Natural killer cell (primary cell): ENCODE measurements around the gene MAP2K1. TPM values are rescaled to one million over a fixed set of nuclear protein-coding genes. Genes with fewer than 3 reads are reported as not detected.
A peak's percentile ranks its signal among the peaks of the same experiment; 100 is the strongest.
"Not testable (repeated sequence)": the region's sequence is repeated elsewhere in the genome, so short reads cannot be mapped to it uniquely, and the experiment has no call there.

Experiments
- ATAC-seq, 3 donors: fragments of 150-1000 bp in 2 of 3; fragments of 200-7000 bp in 1 of 3; cut with Tn5 transposase; 1 replicate in 1 of 3; 2 replicates in 2 of 3; pipeline ENCODE4 v1.10.0; 2021; ENCODE audit warnings: mild to moderate bottlenecking in 2 of 3, moderate library complexity in 2 of 3
- DNase-seq, 2 donors: peaks; one replicate each; pipeline versions ENCODE4 v3.0.0 to v3.0.0-alpha.2; 2013 to 2021; ENCODE audit warnings: mixed read lengths in 1 of 2
- H3K27ac ChIP-seq: one replicate; pipeline ENCODE4 v1.5.1; 2013; ENCODE audit warnings: mild to moderate bottlenecking, low read length
- H3K27me3 ChIP-seq: one replicate; pipeline ENCODE4 v1.6.1; 2013; ENCODE audit warnings: low read length; ENCODE audit not compliant: control insufficient read depth, insufficient read depth
- H3K36me3 ChIP-seq: one replicate; pipeline ENCODE4 v1.6.1; 2013; ENCODE audit warnings: low read length; ENCODE audit not compliant: control insufficient read depth, insufficient read depth
- H3K4me1 ChIP-seq: one replicate; pipeline ENCODE4 v1.6.1; 2013; ENCODE audit warnings: low read length; ENCODE audit not compliant: control insufficient read depth, insufficient read depth
- H3K4me3 ChIP-seq: one replicate; pipeline ENCODE4 v1.5.1; 2013; ENCODE audit warnings: low read length
- H3K9me3 ChIP-seq: one replicate; pipeline ENCODE4 v1.6.1; 2013; ENCODE audit warnings: low read length; ENCODE audit not compliant: control insufficient read depth, insufficient read depth
- H3K27ac Mint-ChIP-seq, 2 donors: one replicate each; pipeline ENCODE4 v1.8.0; 2022; ENCODE audit warnings: mild to moderate bottlenecking in 2 of 2, mixed read lengths in 2 of 2, moderate library complexity in 1 of 2
- H3K27me3 Mint-ChIP-seq, 2 donors: one replicate each; pipeline ENCODE4 v1.8.0; 2022; ENCODE audit warnings: low read depth in 2 of 2, mixed read lengths in 2 of 2
- H3K36me3 Mint-ChIP-seq: one replicate; pipeline ENCODE4 v1.8.0; 2022; ENCODE audit warnings: mixed read lengths
- H3K4me1 Mint-ChIP-seq, 2 donors: one replicate each; pipeline ENCODE4 v1.8.0; 2022; ENCODE audit warnings: mixed read lengths in 2 of 2
- H3K4me3 Mint-ChIP-seq: one replicate; pipeline ENCODE4 v1.8.0; 2022; ENCODE audit warnings: mild to moderate bottlenecking, moderate library complexity, mixed read lengths
- H3K9me3 Mint-ChIP-seq, 2 donors: one replicate each; pipeline ENCODE4 v1.8.0; 2022; ENCODE audit warnings: mixed read lengths in 2 of 2
- CTCF ChIP-seq: fragments of 200-600 bp; IDR thresholded peaks from one replicate; pipeline ENCODE4 v1.8.0; 2022; ENCODE audit warnings: antibody characterized with exemption
- WGBS: methylation state at CpG from one replicate; pipeline ENCODE4 v1.1.7; 2013; ENCODE audit warnings: missing lambda C conversion rate; ENCODE audit not compliant: insufficient coverage; 5-methylcytosine and 5-hydroxymethylcytosine counted together
- intact Hi-C: fragments of 100-400 bp; cut with micrococcal nuclease; formaldehyde crosslinking; loops from one replicate; pipeline ENCODE4 v1.14.2; 2022
- total RNA-seq, 4 donors: library from RNA; stranded (reverse); fragments of 120-200 nt in 1 of 4; gene quantifications; one replicate each; pipeline versions ENCODE4 v1.2.3 to v1.2.4, GENCODE V29; 2013 to 2022

Gene MAP2K1
- total RNA-seq, 3 donors from 2014 or later (not counting 1 experiment from before 2014, with no cell fraction given), result 45.5 to 49.2 (median 48.9) TPM

GRCh38 chr15:66378814-66379430 lies 7.8 kb upstream of the MAP2K1 start:
- no peak for TF ChIP-seq CTCF
- H3K4me3 Mint-ChIP-seq, result no peak overlapping the region
- Histone ChIP-seq H3K4me3 (no peak overlapping the region), H3K4me1 (no peaks in the 10 kb centered on the region), H3K36me3 (no peaks in the 10 kb centered on the region), H3K9me3 (peaks cover 7% of the 10 kb centered on the region), H3K27me3 (no peaks in the 10 kb centered on the region), H3K27ac (no peak overlapping the region)
- DNase-seq (no peak), ATAC-seq (no peak)
- intact Hi-C loops, result no loop called here
- no peaks in the 10 kb centered on the region for H3K36me3 Mint-ChIP-seq
- 92% methylated on average over 7 of the region's 7 CpGs for WGBS
- no peaks in the 10 kb centered on the region for H3K9me3 Mint-ChIP-seq
- no peak overlapping the region for H3K27ac Mint-ChIP-seq
- no peaks in the 10 kb centered on the region for H3K4me1 Mint-ChIP-seq
- H3K27me3 Mint-ChIP-seq, result no peaks in the 10 kb centered on the region

GRCh38 chr15:66381376-66381775 lies 5.3 kb upstream of the MAP2K1 start:
- intact Hi-C loops, H3K4me3 ChIP-seq, H3K4me3 Mint-ChIP-seq, H3K9me3 ChIP-seq, H3K4me1 Mint-ChIP-seq, ATAC-seq, H3K27ac Mint-ChIP-seq, H3K36me3 ChIP-seq, H3K36me3 Mint-ChIP-seq, DNase-seq, H3K27me3 ChIP-seq, H3K27ac ChIP-seq, H3K4me1 ChIP-seq, H3K27me3 Mint-ChIP-seq, H3K9me3 Mint-ChIP-seq: not testable (repeated sequence)
- WGBS, result 96% methylated on average over 2 of the region's 2 CpGs

- Histone ChIP-seq H3K4me3 (peak overlapping the region; percentile 84), H3K9me3 (no peaks in the 10 kb centered on the region), H3K36me3 (no peaks in the 10 kb centered on the region), H3K27me3 (no peaks in the 10 kb centered on the region), H3K27ac (peak overlapping the region; percentile 70), H3K4me1 (peaks cover 43% of the 10 kb centered on the region)
- DNase-seq (peak; percentile 76 to 79), ATAC-seq (peak; percentile 48 to 53 (median 50))
- H3K36me3 Mint-ChIP-seq, result no peaks in the 10 kb centered on the region
- H3K4me1 Mint-ChIP-seq, result peaks cover 55 to 60% of the 10 kb centered on the region in 2 donors
- intact Hi-C loops, result loop anchor here (2.0 kb wide), 2 partner anchors 85 to 117 kb away; partner anchors contain the start of genes RPL4 and ZWILCH
- WGBS, result 2% methylated on average over 62 of the region's 62 CpGs
- no peaks in the 10 kb centered on the region for H3K27me3 Mint-ChIP-seq
- no peaks in the 10 kb centered on the region for H3K9me3 Mint-ChIP-seq
- peak overlapping the region; percentile 91 for H3K4me3 Mint-ChIP-seq
- H3K27ac Mint-ChIP-seq, result peak overlapping the region; percentile 98 to 99
- no peak for TF ChIP-seq CTCF
These were observed 691 bp downstream of the MAP2K1 start for GRCh38 chr15:66387163-66388042.

GRCh38 chr15:66388043-66388363 lies 1.3 kb downstream of the MAP2K1 start:
- intact Hi-C loops, result no loop called here

More at GRCh38 chr15:66388043-66388363, 1.3 kb downstream of the MAP2K1 start:
- no peak for DNase-seq
- Histone ChIP-seq H3K4me1 (peaks cover 43% of the 10 kb centered on the region), H3K27me3 (no peaks in the 10 kb centered on the region), H3K4me3 (peak overlapping the region; percentile 84), H3K9me3 (no peaks in the 10 kb centered on the region), H3K27ac (no peak overlapping the region), H3K36me3 (no peaks in the 10 kb centered on the region)
- H3K36me3 Mint-ChIP-seq, result no peaks in the 10 kb centered on the region
- no peaks in the 10 kb centered on the region for H3K9me3 Mint-ChIP-seq
- 44% methylated on average over 3 of the region's 3 CpGs for WGBS
- H3K4me3 Mint-ChIP-seq, result peak overlapping the region; percentile 91
- no peaks in the 10 kb centered on the region for H3K27me3 Mint-ChIP-seq
- no peak for TF ChIP-seq CTCF
- H3K27ac Mint-ChIP-seq, result peak overlapping the region; percentile 98 to 99
- ATAC-seq, result no peak
- H3K4me1 Mint-ChIP-seq, result peaks cover 57 to 60% of the 10 kb centered on the region in 2 donors
